LNCaP clone FGC (cell line): ENCODE data around the gene ALPP.

Source experiments
- DNase-seq: peaks from one replicate; pipeline ENCODE4 v3.0.0-alpha.2; 2011; ENCODE audit warnings: low read depth
- H3K4me3 ChIP-seq: 2 replicates; pipeline ENCODE4 v1.5.1; 2011; ENCODE audit warnings: mild to moderate bottlenecking, low read depth, low read length, control low read depth
- TF ChIP-seq, protein P1 (sequence below): IDR thresholded peaks from 2 replicates; pipeline ENCODE4 v1.5.1; 2012; ENCODE audit warnings: mild to moderate bottlenecking; ENCODE audit not compliant: control insufficient read depth, insufficient read depth; ENCODE audit errors: extremely low read depth

The ALPP gene

DNA sequence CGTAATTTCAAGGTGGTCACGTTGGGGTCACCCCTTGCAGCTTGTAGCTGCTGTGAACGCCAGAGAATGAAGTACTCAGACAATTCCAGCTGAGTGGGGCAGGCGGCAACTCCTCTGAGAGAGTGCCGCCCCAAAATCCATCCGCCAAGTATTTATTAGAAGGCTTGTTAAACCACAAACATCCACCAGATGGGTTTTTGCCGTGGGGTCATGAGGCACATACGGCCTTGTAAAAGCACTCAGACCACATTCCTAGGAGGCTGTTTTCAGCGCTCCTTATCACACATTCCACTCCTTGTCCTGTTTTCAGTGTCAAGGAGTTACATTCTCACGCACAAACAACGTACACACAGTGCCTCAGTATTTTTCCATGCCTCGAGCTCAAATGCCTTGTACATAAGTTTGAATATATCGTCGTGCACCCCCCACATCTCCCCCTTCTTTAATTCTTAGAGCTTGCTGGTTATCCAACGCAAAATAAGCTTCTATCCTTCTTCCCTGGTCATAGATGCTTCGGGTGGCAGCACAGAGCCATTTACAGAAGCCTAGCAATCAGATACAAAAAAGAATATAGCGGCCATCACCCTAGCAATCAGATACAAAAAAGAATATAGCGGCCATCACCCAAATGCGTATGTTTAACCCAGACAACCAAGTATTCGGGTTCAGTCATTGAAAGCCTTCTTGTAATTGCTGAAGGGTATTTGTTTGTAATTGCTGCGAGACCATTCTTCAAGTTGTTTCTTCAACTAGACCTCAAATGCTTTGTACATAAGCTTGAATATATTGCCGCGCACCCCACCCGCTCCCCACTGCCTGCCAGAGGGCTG is 7.3 kb downstream of the ALPP start:
- H3K4me3 ChIP-seq: no peak overlapping the region
- no peak for DNase-seq
- TF ChIP-seq, protein P1, sequence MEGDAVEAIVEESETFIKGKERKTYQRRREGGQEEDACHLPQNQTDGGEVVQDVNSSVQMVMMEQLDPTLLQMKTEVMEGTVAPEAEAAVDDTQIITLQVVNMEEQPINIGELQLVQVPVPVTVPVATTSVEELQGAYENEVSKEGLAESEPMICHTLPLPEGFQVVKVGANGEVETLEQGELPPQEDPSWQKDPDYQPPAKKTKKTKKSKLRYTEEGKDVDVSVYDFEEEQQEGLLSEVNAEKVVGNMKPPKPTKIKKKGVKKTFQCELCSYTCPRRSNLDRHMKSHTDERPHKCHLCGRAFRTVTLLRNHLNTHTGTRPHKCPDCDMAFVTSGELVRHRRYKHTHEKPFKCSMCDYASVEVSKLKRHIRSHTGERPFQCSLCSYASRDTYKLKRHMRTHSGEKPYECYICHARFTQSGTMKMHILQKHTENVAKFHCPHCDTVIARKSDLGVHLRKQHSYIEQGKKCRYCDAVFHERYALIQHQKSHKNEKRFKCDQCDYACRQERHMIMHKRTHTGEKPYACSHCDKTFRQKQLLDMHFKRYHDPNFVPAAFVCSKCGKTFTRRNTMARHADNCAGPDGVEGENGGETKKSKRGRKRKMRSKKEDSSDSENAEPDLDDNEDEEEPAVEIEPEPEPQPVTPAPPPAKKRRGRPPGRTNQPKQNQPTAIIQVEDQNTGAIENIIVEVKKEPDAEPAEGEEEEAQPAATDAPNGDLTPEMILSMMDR: no peak

DNA sequence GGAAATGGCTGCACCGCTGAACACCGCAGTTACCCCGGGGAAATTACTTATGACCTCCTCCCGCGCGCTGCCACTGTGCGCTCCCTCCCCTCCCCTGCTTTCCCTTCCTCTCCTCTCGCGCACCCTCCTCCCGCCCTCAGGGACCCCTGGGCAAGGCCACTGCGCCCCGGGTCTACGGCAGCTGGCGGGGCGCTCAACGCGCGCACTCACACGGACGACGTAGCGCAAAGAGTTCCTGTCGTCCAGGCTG is 7.9 kb downstream of the ALPP start:
- TF ChIP-seq, protein P1: no peak
- DNase-seq: no peak
- no peak overlapping the region for H3K4me3 ChIP-seq

DNA sequence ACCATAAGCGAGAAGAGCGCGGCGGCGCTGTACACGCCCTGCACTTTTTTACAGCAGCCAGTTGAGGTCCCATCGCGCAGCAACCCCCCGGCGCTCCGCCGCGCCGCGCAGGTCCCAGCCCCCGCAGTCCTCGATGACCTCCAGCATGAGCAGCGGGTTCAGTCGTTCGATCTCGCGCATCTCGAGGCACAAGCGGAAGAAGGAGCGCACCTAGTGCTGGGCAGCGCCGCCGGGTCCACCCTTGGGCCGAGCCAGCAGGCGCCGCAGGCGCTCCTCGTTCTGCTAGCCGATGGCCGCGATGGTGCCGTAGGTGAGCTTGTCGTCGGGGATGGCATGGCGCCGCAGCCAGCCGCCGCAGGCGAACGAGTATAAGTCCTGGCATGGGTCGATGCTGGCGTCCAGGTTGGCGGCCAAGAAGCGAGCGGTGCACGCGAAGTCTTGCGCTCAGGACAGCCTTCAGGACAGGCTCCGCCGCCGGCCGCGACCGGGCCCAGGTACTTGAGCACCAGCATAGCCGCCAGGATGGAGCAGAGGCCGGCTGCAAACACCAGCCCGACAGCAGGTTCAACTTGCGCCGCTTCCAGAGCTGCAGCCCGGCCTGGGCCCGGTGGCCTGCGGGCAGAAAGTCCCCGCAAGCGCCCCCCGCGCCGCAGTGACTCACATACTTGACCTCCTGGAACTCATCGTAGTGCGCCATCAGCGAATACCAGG is 8.3 kb downstream of the ALPP start:
- no peak for DNase-seq
- TF ChIP-seq, protein P1: no peak
- H3K4me3 ChIP-seq: no peak overlapping the region

DNA sequence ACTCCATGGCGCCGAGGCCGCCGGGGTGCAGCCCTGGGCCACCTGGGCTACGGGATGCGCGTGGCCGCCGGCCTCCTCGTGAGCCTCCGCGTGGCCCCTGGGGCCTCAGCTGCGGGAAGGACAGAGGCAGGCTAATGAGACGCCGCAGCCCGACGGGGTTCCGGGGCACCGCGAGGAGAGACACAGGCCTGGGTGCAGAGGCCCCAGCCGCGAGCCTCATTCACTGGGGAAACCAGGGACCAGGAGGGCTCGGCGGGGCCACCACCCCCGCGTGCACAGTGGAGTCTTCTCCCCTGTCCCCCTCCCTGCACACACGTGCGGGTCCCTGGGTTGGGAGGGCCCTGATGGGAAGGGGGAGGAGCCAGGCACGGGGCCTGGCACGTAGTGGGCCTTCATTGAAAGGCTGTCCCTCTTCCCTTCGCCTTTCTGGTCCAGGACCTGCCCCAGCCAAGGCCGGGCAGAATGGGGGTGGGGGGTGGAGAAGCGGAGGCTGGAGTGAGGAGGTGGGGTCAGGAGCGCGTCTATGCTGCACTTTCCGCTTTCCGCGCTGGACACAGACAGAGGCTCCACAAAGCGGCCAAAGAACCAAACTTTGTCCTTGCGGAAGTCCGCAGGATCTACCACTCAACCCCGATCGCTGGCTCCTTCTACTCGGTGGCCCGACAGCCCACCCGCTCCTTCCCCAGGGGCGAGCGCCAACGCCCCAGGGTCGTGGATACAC is 9.1 kb downstream of the ALPP start:
- no peak overlapping the region for H3K4me3 ChIP-seq

DNA sequence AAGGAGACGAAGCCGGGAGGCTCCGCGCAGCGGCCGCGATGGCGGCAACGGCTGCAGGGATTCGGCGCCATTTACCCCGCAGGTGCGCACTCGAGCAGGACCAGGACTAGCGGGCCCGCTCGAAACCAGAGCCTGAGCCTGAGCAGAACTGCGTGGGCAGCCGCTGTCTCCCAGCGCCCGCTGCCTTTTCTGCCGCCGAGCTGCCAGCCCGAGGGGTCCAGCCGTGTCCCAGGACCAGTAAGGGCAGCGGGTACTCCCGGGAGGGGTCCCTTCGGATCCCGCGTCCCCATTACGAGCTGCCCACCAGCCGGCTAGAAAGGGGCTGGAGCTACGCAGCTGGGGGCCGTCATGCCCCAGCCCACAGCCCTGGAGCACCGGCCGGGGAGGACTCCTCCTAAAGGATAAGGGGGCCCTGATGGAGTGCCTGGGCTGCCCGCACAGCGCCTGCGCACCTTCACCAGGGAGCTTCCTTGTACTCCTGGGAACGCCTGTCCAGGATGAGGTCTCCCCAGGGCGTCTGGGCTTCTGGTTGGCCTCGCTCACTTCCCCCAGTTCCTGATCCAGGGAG is 9.9 kb downstream of the ALPP start:
- DNase-seq: no peak
- H3K4me3 ChIP-seq: no peak overlapping the region
- TF ChIP-seq, protein P1: no peak

More for the DNA sequence above, 9.1 kb downstream of the ALPP start:
- DNase-seq: no peak
- TF ChIP-seq, protein P1: no peak

DNA sequence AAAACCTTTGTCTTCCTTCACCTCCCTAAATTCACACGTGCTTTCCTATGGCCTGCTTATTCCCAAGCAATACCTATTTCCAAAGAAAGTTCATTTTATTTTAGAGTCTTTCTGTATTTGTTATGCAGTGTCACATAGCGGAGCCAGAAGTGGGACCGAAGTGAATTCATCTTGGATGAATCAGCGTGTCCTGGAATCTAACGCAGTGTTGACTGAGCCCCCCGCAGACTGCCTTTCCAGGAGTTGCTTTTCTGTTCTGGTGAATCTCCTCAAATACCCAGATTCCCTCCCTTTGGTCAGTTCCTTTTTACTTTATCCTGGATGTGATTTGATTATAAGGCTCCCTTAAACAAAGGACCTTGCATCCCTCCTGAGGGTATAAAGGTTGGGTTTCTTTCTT is 10.8 kb downstream of the ALPP start:
- DNase-seq: no peak
- no peak overlapping the region for H3K4me3 ChIP-seq

More for the DNA sequence above, 10.8 kb downstream of the ALPP start:
- TF ChIP-seq, protein P1: no peak
